ENCODE measurements around the gene SLC45A3. TPM values are rescaled to one million over a fixed set of nuclear protein-coding genes. Genes with fewer than 3 reads are reported as not detected.

Gene SLC45A3
- total and polyA plus RNA-seq, 5 donors from 2014 or later, result 0.74 TPM; not detected in 4

DNA sequence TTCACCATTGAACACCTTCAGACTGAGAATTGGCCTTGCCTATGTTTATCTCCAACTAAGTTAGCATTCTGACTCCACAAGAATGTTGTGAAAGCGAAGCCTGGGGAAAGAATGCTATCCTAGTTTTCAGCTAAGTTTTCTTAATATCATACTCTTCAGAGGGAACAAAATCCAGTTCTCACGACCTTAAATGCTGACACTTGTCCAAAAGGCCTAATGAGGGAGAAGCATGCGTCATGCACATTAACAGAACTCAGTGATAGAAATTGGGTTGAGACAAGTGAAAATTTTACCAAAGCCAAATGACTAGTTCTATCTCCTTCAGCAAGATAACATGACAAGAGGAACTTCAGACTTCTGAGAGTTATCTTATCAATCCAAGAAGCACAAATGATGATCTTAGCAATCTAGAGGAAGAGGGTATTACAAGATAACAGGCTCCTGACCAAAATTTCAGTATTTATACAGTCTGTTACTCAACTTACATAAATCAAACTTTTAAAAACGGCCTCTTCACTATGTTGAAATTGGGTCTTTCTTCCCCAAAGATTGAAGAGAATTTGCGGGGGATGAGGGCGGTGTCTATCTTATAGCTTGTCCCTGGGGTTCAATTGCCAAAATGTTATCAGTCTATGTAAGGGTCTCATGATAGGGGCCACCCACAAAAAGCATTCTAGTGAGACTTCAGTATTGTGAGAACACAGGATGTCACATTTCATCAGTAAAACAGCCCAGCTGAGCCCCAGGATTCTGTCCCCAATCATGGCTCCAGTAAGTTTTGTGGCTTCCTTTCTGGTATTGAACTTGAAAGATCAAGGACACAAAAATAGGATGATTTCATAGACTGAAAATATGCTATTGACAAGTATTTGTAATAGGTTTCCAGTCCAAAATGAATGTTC, 26.5 kb upstream of the SLC45A3 start:
- DNase-seq, result no peak
- Histone ChIP-seq H3K9me3 (ENCODE audit: control insufficient read depth in 2 of 2, low read length in 2 of 2) (no peaks in the 10 kb centered on the region), H3K27ac (ENCODE audit: insufficient read depth, low read length, poor library complexity, severe bottlenecking) (no peak overlapping the region), H3K4me3 (ENCODE audit: low read depth, low read length) (no peak overlapping the region), H3K27me3 (ENCODE audit: control insufficient read depth, insufficient read depth, low read length) (no peaks in the 10 kb centered on the region), H3K36me3 (ENCODE audit: control insufficient read depth, insufficient read depth, low read length) (peaks cover 7% of the 10 kb centered on the region), H3K4me1 (ENCODE audit: control insufficient read depth, insufficient read depth, low read length, poor library complexity, severe bottlenecking) (no peaks in the 10 kb centered on the region)
- Mint-ChIP-seq H3K4me1 (peaks cover 11 to 17% (median 16%) of the 10 kb centered on the region in 4 donors), H3K27me3 (no peaks in the 10 kb centered on the region), H3K4me3 (no peak overlapping the region), H3K36me3 (peaks cover 12% of the 10 kb centered on the region), H3K9me3 (no peaks in the 10 kb centered on the region), H3K27ac (peak overlapping the region in 2 of 3 donors; percentile 14 to 76)
- ATAC-seq (ENCODE audit: low read depth in 2 of 2), result no peak

DNA sequence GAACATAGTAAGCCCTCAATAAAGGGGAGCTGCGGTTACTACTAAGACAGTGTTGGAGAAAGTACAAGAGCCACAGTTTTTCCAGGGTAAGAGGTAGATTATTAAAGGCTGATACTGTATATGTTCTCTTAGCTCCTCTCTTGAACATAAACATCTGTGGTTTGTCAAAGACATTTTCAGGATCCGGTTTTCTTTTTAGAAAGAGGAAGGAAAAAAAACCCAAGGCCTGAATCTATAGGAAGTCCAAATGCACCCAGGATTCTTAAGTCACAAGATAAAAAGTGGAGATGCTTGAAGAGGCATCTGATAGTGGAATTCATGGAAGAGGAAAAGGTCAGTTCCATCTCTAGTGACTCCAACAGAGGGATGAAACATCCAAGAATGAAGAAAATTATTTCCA, 24.6 kb upstream of the SLC45A3 start:
- Mint-ChIP-seq H3K27ac (peak overlapping the region in 2 of 3 donors; percentile 18 to 66), H3K4me1 (peaks cover 4 to 7% (median 6%) of the 10 kb centered on the region in 4 donors), H3K36me3 (peaks cover 12% of the 10 kb centered on the region), H3K9me3 (no peaks in the 10 kb centered on the region), H3K4me3 (no peak overlapping the region), H3K27me3 (no peaks in the 10 kb centered on the region)
- ATAC-seq (ENCODE audit: low read depth in 2 of 2) (no peak), DNase-seq (no peak)
- Histone ChIP-seq H3K36me3 (ENCODE audit: control insufficient read depth, insufficient read depth, low read length) (peaks cover 7% of the 10 kb centered on the region), H3K4me1 (ENCODE audit: control insufficient read depth, insufficient read depth, low read length, poor library complexity, severe bottlenecking) (no peaks in the 10 kb centered on the region), H3K4me3 (ENCODE audit: low read depth, low read length) (no peak overlapping the region), H3K9me3 (ENCODE audit: control insufficient read depth in 2 of 2, low read length in 2 of 2) (no peaks in the 10 kb centered on the region), H3K27me3 (ENCODE audit: control insufficient read depth, insufficient read depth, low read length) (no peaks in the 10 kb centered on the region), H3K27ac (ENCODE audit: insufficient read depth, low read length, poor library complexity, severe bottlenecking) (no peak overlapping the region)

DNA sequence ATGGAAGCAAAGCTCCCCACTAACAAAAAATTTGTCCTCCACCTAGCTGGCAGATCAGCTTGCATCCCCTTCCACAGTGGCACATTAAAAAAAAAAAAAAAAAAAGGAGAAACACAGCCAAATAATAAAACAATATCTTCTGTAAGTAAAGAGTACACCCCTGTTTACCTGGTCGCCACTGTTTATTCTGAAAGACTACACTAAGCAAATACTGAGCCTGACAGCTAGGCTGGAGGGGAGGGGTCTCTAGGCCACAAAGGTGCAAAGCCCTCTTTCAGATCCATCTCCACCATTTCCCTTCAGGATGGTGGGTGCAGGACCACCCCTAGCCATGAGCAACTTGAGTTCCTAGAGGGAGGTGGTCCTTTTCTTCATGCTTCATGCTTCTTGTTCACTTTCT, 22.8 kb upstream of the SLC45A3 start:
- Histone ChIP-seq H3K36me3 (ENCODE audit: control insufficient read depth, insufficient read depth, low read length) (peaks cover 7% of the 10 kb centered on the region), H3K27me3 (ENCODE audit: control insufficient read depth, insufficient read depth, low read length) (no peaks in the 10 kb centered on the region), H3K9me3 (ENCODE audit: control insufficient read depth in 2 of 2, low read length in 2 of 2) (no peaks in the 10 kb centered on the region), H3K4me3 (ENCODE audit: low read depth, low read length) (no peak overlapping the region), H3K27ac (ENCODE audit: insufficient read depth, low read length, poor library complexity, severe bottlenecking) (no peak overlapping the region), H3K4me1 (ENCODE audit: control insufficient read depth, insufficient read depth, low read length, poor library complexity, severe bottlenecking) (no peaks in the 10 kb centered on the region)
- no peaks in the 10 kb centered on the region for H3K27me3 Mint-ChIP-seq
- no peak for ATAC-seq (ENCODE audit: low read depth in 2 of 2)
- DNase-seq, result no peak
- peaks cover 6% of the 10 kb centered on the region for H3K36me3 Mint-ChIP-seq
- H3K9me3 Mint-ChIP-seq, result peaks cover 0 to 3% (median 0%) of the 10 kb centered on the region in 7 donors
- H3K4me1 Mint-ChIP-seq, result peaks cover 4 to 10% (median 6%) of the 10 kb centered on the region in 4 donors
- peak overlapping the region in 1 of 3 donors; percentile 43 for H3K27ac Mint-ChIP-seq
- no peak overlapping the region for H3K4me3 Mint-ChIP-seq

DNA sequence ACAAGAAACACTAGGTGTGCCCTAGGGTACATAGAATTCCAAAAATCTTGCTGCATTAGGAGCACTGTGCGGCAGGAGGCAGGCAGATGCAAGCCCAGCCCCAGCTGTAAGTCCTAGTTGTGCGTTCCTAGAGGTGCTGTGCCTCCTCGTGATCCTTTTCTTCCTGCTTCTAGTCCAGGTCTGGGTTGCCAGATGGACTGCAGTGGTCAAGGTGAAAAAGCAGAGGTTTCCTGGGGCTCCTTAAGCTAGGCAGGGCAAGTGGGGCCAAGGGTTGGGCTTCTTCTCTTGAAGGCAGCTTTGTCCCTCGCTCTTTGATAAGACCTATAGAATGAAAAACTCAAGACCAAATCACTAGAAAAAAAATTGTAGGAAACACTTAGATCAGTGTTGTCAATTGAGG, 21.6 kb upstream of the SLC45A3 start:
- no peak overlapping the region for H3K4me3 Mint-ChIP-seq
- H3K36me3 ChIP-seq (ENCODE audit: control insufficient read depth, insufficient read depth, low read length), result peaks cover 7% of the 10 kb centered on the region
- ATAC-seq (ENCODE audit: low read depth in 2 of 2), result no peak
- no peak overlapping the region for H3K4me3 ChIP-seq (ENCODE audit: low read depth, low read length)
- no peak overlapping the region for H3K27ac ChIP-seq (ENCODE audit: insufficient read depth, low read length, poor library complexity, severe bottlenecking)
- peaks cover under 1% of the 10 kb centered on the region for H3K27me3 ChIP-seq (ENCODE audit: control insufficient read depth, insufficient read depth, low read length)
- H3K27me3 Mint-ChIP-seq, result peaks cover 9% of the 10 kb centered on the region
- no peaks in the 10 kb centered on the region for H3K9me3 ChIP-seq (ENCODE audit: control insufficient read depth in 2 of 2, low read length in 2 of 2)
- H3K9me3 Mint-ChIP-seq, result peaks cover 0 to 3% (median 0%) of the 10 kb centered on the region in 7 donors
- peaks cover 6% of the 10 kb centered on the region for H3K36me3 Mint-ChIP-seq
- H3K27ac Mint-ChIP-seq, result no peak overlapping the region
- H3K4me1 Mint-ChIP-seq, result peaks cover 4 to 10% (median 5%) of the 10 kb centered on the region in 4 donors
- H3K4me1 ChIP-seq (ENCODE audit: control insufficient read depth, insufficient read depth, low read length, poor library complexity, severe bottlenecking), result no peaks in the 10 kb centered on the region
- DNase-seq, result no peak

DNA sequence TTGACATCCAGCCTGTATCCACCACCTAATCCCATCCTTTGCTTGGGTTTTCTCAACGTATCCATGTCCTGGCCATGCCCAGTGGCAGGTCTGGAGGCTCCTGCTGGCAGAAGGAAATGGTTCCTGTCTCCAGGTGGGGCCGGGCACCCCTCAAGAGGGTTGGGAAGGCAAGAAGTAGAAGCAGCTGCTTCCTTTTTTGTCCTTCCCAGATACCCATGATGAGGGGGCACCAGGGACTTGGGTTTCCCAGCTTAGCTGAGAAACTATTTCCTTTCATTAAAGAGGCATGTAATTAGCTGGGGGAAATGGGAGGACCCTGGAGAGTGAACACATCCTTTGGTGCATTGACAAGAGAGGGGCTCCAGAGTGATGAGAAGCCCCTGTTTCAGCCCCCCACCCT, 21.1 kb upstream of the SLC45A3 start:
- peaks cover 0 to 4% (median 0%) of the 10 kb centered on the region in 7 donors for H3K9me3 Mint-ChIP-seq
- H3K4me1 Mint-ChIP-seq, result peaks cover 0 to 10% (median 2%) of the 10 kb centered on the region in 4 donors
- no peaks in the 10 kb centered on the region for H3K9me3 ChIP-seq (ENCODE audit: control insufficient read depth in 2 of 2, low read length in 2 of 2)
- ATAC-seq (ENCODE audit: low read depth in 2 of 2), result no peak
- H3K4me3 Mint-ChIP-seq, result no peak overlapping the region
- H3K4me1 ChIP-seq (ENCODE audit: control insufficient read depth, insufficient read depth, low read length, poor library complexity, severe bottlenecking), result no peaks in the 10 kb centered on the region
- H3K27me3 Mint-ChIP-seq, result peaks cover 10% of the 10 kb centered on the region
- H3K27ac ChIP-seq (ENCODE audit: insufficient read depth, low read length, poor library complexity, severe bottlenecking), result no peak overlapping the region
- no peak for DNase-seq
- H3K36me3 Mint-ChIP-seq, result peaks cover 6% of the 10 kb centered on the region
- no peak overlapping the region for H3K4me3 ChIP-seq (ENCODE audit: low read depth, low read length)
- H3K27ac Mint-ChIP-seq, result no peak overlapping the region
- peaks cover 7% of the 10 kb centered on the region for H3K36me3 ChIP-seq (ENCODE audit: control insufficient read depth, insufficient read depth, low read length)
- H3K27me3 ChIP-seq (ENCODE audit: control insufficient read depth, insufficient read depth, low read length), result peaks cover 2% of the 10 kb centered on the region

DNA sequence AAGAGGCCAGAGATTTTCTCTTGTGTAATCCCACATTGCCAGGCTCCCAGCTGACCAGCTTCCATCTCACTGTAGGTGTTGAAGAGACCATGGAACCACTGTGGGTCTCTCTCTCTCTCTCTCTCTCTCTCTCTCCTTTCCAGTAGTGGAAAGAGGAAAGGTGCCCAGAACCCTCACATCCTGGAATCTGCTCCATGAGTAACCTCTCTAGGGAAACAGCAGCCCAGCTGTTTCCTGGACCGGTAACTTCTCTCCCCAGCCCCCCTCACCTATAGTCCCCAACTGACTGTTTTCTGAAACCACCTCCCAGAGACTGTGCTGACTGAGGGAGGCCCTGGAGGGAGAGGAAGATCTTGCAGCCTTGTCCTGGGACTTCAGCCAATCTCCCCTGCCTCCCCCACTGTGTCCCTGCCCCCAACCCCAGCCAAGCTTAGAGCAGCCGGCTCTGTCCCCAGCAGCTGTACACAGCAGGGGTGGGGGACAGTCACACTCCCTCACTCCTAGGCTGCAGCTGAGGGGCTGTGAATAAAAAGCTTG, 20.6 kb upstream of the SLC45A3 start:
- DNase-seq, result no peak
- Mint-ChIP-seq H3K4me3 (no peak overlapping the region), H3K27ac (no peak overlapping the region)

DNA sequence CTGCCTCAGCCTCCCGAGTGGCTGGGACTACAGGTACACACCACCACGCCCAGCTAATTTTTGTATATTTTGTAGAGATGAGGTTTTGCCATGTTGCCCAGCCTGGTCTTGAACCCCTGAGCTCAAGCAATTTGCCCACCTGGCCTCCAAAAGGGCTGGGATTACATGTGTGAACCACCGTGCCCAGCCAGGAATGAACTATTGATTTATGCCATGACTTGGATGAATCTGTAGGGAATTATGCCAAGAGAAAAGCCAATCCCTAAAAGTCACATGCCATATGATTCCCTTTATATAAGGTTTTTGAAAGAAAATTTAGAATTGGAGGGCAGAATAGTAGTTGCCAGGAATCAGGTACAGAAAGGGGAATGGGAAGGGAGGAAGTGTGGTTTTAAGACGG, 19.1 kb upstream of the SLC45A3 start:
- Histone ChIP-seq H3K27me3 (ENCODE audit: control insufficient read depth, insufficient read depth, low read length) (peaks cover 2% of the 10 kb centered on the region), H3K27ac (ENCODE audit: insufficient read depth, low read length, poor library complexity, severe bottlenecking) (no peak overlapping the region), H3K4me3 (ENCODE audit: low read depth, low read length) (no peak overlapping the region), H3K4me1 (ENCODE audit: control insufficient read depth, insufficient read depth, low read length, poor library complexity, severe bottlenecking) (no peaks in the 10 kb centered on the region), H3K36me3 (ENCODE audit: control insufficient read depth, insufficient read depth, low read length) (peaks cover 7% of the 10 kb centered on the region), H3K9me3 (ENCODE audit: control insufficient read depth in 2 of 2, low read length in 2 of 2) (no peaks in the 10 kb centered on the region)
- Mint-ChIP-seq H3K36me3 (peaks cover 6% of the 10 kb centered on the region), H3K9me3 (peaks cover 0 to 4% (median 0%) of the 10 kb centered on the region in 7 donors), H3K4me1 (peaks cover 0 to 4% (median under 1%) of the 10 kb centered on the region in 4 donors), H3K4me3 (no peak overlapping the region), H3K27me3 (peaks cover 10% of the 10 kb centered on the region), H3K27ac (peak overlapping the region in 1 of 3 donors; percentile 66)
- DNase-seq (no peak), ATAC-seq (ENCODE audit: low read depth in 2 of 2) (no peak)

More for the DNA sequence above, 20.6 kb upstream of the SLC45A3 start:
- Histone ChIP-seq H3K9me3 (ENCODE audit: control insufficient read depth in 2 of 2, low read length in 2 of 2) (no peaks in the 10 kb centered on the region), H3K4me3 (ENCODE audit: low read depth, low read length) (no peak overlapping the region), H3K27ac (ENCODE audit: insufficient read depth, low read length, poor library complexity, severe bottlenecking) (no peak overlapping the region), H3K36me3 (ENCODE audit: control insufficient read depth, insufficient read depth, low read length) (peaks cover 7% of the 10 kb centered on the region), H3K27me3 (ENCODE audit: control insufficient read depth, insufficient read depth, low read length) (peaks cover 2% of the 10 kb centered on the region), H3K4me1 (ENCODE audit: control insufficient read depth, insufficient read depth, low read length, poor library complexity, severe bottlenecking) (no peaks in the 10 kb centered on the region)
- Mint-ChIP-seq H3K27me3 (peaks cover 10% of the 10 kb centered on the region), H3K9me3 (peaks cover 0 to 4% (median 0%) of the 10 kb centered on the region in 7 donors), H3K36me3 (peaks cover 6% of the 10 kb centered on the region), H3K4me1 (peaks cover 0 to 10% (median 2%) of the 10 kb centered on the region in 4 donors)
- no peak for ATAC-seq (ENCODE audit: low read depth in 2 of 2)

Measured in CD4-positive, CD25-positive, alpha-beta regulatory T cell (primary cell).